ENCODE results near the gene PCNX1. TPM values are rescaled to one million over a fixed set of nuclear protein-coding genes. Genes with fewer than 3 reads are reported as not detected.
"Not testable (repeated sequence)": the region's sequence is repeated elsewhere in the genome, so short reads cannot be mapped to it uniquely, and the experiment has no call there.

The PCNX1 gene
- total RNA-seq, 1 donor from 2014 or later, result 18.0 TPM

- H3K4me3 ChIP-seq (ENCODE audit: low read depth, low read length), result no peak overlapping the region
- no peak for TF ChIP-seq CTCF (conservative IDR thresholded peaks at IDR 0.05; ENCODE audit: low read depth, low read length)
- no peak for DNase-seq (ENCODE audit: low read depth)
Measured at GRCh38 chr14:71012888-71013287, 105.6 kb downstream of the PCNX1 start.

DNA sequence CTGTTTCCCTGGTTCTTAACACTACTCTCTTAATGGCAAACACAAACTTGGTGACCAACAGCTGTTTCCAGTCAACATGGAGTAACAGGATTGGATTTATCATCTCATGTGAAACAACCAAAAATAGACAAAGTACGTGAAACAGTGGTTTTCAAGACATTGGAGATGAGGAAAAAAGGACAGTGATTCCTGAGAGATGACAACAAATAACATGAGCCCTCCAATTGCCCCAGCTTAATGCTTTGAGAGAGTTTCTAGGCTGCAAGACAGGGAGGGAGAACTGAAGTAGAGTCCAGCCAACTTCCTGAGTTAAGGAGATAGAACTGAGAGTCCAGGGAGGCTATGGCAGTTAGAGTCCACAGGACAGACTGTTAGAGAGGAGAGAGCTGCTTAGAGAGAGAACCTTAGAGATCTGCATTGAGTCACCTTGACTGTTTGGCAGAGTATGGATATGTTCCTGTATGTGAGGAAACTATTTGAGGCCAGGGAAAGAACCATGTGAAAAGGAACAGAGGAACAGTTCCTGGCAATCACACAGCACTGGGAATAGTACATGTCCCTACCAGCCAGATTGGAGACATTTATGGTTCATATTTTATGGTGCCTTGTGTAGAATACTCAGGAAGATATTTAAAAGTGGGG, 106.4 kb downstream of the PCNX1 start:
- TF ChIP-seq CTCF (conservative IDR thresholded peaks at IDR 0.05; ENCODE audit: low read depth, low read length), result no peak
- DNase-seq (ENCODE audit: low read depth), result no peak
- H3K4me3 ChIP-seq (ENCODE audit: low read depth, low read length), result no peak overlapping the region

GRCh38 chr14:71019917-71020316, 112.7 kb downstream of the PCNX1 start:
- DNase-seq (ENCODE audit: low read depth); H3K4me3 ChIP-seq (ENCODE audit: low read depth, low read length): not testable (repeated sequence)

DNA sequence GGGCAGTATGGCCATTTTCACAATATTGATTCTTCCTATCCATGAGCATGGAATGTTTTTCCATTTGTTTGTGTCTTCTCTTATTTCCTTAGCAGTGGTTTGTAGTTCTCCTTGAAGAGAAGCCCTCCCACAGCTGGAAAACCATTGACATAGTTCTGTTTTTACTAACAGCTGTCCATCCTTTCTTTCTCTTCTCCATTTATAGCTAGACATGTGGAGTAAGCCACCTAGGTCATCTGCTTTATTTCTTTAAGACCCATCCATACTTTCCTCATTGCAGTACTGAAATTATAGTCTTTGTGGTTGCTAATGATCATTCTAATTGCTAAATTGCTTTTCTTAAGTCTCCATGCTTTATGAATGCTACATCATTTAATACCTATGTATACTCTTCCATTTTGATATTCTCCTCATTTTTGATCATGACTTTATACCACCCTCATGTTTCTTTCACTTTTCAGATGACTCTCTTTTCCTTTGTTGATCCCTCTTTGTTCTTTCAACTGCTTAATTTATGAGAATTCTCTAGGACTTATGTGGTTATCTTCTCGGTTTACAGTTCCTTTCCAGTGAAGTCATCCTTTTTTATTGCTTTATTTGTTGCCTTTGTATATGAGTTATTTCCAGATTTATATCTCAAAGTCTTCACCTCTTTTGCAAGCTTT, 114.2 kb downstream of the PCNX1 start:
- no peak for DNase-seq (ENCODE audit: low read depth)
- H3K4me3 ChIP-seq (ENCODE audit: low read depth, low read length), result no peak overlapping the region
- no peak for TF ChIP-seq CTCF (conservative IDR thresholded peaks at IDR 0.05; ENCODE audit: low read depth, low read length)

GRCh38 chr14:71022012-71022869, 115.0 kb downstream of the PCNX1 start:
- TF ChIP-seq CTCF (conservative IDR thresholded peaks at IDR 0.05; ENCODE audit: low read depth, low read length), result no peak
- no peak overlapping the region for H3K4me3 ChIP-seq (ENCODE audit: low read depth, low read length)
- DNase-seq (ENCODE audit: low read depth), result no peak

DNA sequence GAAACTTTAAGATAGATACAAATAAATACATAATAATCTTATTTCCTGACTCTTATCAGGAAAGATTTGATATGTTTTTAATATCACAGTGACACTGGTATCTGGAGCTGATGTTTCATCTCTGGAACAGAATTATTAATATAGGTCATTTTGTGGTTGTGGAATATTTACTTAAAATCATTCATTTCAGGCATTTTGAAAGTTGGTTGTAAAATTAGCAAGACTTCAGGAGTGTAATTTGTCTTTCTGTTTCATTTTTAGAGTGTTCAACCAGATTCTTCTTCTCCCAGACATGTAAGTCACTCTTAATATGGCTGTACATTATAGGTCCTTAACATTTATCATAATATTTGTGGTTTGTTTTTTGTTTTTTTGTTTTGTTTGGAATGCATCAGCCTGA, 115.7 kb downstream of the PCNX1 start:
- DNase-seq (ENCODE audit: low read depth), result no peak
- TF ChIP-seq CTCF (conservative IDR thresholded peaks at IDR 0.05; ENCODE audit: low read depth, low read length), result no peak
- no peak overlapping the region for H3K4me3 ChIP-seq (ENCODE audit: low read depth, low read length)

DNA sequence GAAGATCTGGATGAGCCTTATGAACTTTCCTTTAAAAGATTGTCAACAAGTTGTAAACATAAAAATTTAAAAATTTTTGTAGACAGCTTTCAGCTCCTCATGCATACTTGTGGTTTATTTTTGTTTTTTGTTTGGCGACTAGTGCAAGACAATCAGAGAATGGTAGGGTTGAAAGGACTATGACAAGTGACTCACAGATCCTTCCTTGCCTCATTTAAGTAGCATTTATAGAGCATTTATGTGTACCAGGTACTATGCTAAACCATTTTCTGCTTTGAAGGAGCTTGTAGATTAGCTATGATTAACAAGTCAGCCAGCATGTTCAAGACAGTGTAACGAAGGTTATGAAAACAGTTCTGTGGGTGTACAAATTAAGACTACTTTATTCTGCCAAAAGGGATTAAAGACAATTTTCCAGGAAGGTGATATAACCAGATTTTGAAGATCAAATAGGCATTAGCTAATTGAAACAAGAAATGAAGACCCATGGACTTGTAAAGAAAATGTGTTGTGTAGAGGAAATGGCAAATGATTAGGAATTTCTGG, 122.0 kb downstream of the PCNX1 start:
- no peak for DNase-seq (ENCODE audit: low read depth)
- TF ChIP-seq CTCF (conservative IDR thresholded peaks at IDR 0.05; ENCODE audit: low read depth, low read length), result no peak
- H3K4me3 ChIP-seq (ENCODE audit: low read depth, low read length), result no peak overlapping the region

Data from epithelial cell of proximal tubule (primary cell).